Measurements from ENCODE around the gene CFAP299.

The CFAP299 gene

DNA sequence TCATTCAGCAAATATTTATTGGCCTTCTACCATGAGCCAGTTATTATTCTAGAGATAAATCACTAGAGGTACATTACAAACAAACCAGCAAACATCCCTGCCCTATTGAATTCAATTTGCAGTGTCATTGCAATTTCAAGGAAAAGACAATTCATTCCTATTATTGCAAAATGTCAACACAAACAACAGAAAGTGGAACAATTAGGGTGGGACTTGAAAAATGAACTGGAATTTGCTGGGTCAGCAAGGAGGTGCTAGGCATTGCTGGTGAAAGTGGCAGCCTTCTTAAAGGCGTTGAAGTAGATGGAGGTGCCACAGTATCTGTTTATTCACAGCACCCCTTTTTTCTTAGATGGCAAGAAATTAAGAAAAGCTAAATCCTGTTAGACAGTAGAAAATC is 470.9 kb downstream of the CFAP299 start:
- in situ Hi-C loops (cut with MboI; ENCODE audit: low pct_unique_long_range_greater_than_20kb, low sequenced_read_pairs, unreplicated experiment): no loop called here
- DNase-seq (ENCODE audit: low spot score): no peak
- TF ChIP-seq, protein P1, sequence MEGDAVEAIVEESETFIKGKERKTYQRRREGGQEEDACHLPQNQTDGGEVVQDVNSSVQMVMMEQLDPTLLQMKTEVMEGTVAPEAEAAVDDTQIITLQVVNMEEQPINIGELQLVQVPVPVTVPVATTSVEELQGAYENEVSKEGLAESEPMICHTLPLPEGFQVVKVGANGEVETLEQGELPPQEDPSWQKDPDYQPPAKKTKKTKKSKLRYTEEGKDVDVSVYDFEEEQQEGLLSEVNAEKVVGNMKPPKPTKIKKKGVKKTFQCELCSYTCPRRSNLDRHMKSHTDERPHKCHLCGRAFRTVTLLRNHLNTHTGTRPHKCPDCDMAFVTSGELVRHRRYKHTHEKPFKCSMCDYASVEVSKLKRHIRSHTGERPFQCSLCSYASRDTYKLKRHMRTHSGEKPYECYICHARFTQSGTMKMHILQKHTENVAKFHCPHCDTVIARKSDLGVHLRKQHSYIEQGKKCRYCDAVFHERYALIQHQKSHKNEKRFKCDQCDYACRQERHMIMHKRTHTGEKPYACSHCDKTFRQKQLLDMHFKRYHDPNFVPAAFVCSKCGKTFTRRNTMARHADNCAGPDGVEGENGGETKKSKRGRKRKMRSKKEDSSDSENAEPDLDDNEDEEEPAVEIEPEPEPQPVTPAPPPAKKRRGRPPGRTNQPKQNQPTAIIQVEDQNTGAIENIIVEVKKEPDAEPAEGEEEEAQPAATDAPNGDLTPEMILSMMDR (IDR thresholded peaks at IDR 0.05; ENCODE audit: extremely low read depth, insufficient read depth, missing control alignments): no peak

DNA sequence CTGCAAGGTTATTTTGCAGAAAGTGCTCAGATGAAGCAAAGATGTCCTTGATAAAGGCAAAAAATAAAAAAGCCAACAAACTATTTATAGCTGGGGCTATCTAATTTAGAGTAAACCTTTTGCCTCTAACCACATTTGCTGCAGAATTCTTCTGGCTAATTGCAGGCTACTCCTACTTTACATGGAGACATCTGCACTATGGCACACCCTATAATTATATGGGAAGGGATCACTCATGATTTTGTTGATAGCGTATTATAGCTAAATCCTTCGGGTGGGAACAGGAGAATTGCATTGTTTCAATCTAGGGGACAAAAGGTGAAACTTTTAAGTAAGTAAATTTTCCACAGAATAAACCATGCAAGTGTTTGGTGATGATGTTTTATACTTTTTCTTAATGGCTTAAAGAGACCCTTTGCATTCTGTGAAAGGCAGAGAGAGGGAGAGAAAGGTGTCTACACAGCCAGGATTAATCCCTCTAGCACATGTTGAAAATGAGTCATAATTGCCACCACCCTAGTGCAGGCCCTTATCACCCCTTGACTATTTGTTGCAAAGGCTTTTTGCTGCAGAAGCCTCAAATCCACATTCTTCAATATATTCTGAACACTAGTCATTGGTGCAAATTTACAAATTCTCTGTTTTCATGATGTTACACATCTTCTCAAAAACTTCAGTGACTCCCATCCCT is 473.7 kb downstream of the CFAP299 start:
- no peak for DNase-seq (ENCODE audit: low spot score)
- TF ChIP-seq, protein P1 (IDR thresholded peaks at IDR 0.05; ENCODE audit: extremely low read depth, insufficient read depth, missing control alignments): no peak
- in situ Hi-C loops (cut with MboI; ENCODE audit: low pct_unique_long_range_greater_than_20kb, low sequenced_read_pairs, unreplicated experiment): no loop called here

DNA sequence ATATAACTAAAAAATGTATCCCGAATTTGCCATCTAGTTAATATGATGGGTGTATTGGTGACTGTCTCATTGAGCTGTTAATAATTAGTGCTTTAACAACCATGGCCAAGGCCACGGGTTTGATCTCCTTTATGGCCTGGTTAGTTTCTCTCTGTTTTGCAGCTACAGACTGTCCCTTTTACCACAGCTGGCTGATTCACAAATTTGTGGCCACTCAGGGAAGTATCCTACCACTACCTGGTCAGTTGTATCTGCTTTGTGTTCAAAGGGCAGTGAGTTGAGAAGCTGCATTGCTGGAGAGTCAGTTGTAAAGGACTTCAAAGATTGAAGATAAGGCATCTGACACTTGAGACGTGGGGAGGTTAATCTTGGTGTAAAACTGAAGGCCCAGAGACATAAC is 475.9 kb downstream of the CFAP299 start:
- in situ Hi-C loops (cut with MboI; ENCODE audit: low pct_unique_long_range_greater_than_20kb, low sequenced_read_pairs, unreplicated experiment): no loop called here
- no peak for DNase-seq (ENCODE audit: low spot score)
- TF ChIP-seq, protein P1 (IDR thresholded peaks at IDR 0.05; ENCODE audit: extremely low read depth, insufficient read depth, missing control alignments): no peak

DNA sequence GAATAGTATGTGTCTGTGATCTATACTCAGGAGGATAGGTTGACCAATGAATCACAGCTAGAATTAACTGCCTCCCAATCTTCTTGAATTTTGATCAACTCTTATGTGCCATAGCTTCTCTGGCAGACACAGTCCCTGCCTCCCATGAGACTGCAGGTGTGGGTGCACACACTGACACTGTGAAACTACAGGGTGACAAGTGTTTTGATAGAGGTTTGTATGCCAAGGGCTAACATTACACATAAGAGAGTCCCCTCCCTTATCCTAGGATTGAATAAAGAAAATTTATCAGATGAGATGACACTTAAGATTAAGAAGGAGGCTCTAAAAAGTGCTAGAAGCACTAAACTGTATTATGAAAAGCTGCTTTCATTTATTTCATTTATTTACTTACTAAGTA is 476.6 kb downstream of the CFAP299 start:
- DNase-seq (ENCODE audit: low spot score): no peak
- TF ChIP-seq, protein P1 (IDR thresholded peaks at IDR 0.05; ENCODE audit: extremely low read depth, insufficient read depth, missing control alignments): no peak
- in situ Hi-C loops (cut with MboI; ENCODE audit: low pct_unique_long_range_greater_than_20kb, low sequenced_read_pairs, unreplicated experiment): no loop called here

DNA sequence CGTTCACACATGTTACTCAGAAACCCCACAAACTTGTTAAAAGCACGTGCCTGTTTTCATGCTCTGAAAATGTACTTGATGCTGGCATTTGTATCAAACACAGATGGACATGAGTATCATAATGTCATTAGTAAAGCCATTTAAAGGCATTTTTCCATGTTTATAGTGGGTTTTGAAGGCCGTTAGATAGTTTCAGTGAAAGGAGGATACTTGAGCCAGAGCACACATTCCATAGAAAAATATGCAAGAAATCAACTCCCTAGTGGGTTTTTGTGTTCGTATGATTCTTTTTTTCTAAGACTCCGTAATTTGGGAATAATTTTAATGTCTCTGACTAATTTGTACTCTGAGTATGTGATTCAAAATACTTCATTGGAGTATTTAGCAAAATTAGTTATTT is 478.7 kb downstream of the CFAP299 start:
- TF ChIP-seq, protein P1 (IDR thresholded peaks at IDR 0.05; ENCODE audit: extremely low read depth, insufficient read depth, missing control alignments): no peak
- no peak for DNase-seq (ENCODE audit: low spot score)
- in situ Hi-C loops (cut with MboI; ENCODE audit: low pct_unique_long_range_greater_than_20kb, low sequenced_read_pairs, unreplicated experiment): no loop called here

DNA sequence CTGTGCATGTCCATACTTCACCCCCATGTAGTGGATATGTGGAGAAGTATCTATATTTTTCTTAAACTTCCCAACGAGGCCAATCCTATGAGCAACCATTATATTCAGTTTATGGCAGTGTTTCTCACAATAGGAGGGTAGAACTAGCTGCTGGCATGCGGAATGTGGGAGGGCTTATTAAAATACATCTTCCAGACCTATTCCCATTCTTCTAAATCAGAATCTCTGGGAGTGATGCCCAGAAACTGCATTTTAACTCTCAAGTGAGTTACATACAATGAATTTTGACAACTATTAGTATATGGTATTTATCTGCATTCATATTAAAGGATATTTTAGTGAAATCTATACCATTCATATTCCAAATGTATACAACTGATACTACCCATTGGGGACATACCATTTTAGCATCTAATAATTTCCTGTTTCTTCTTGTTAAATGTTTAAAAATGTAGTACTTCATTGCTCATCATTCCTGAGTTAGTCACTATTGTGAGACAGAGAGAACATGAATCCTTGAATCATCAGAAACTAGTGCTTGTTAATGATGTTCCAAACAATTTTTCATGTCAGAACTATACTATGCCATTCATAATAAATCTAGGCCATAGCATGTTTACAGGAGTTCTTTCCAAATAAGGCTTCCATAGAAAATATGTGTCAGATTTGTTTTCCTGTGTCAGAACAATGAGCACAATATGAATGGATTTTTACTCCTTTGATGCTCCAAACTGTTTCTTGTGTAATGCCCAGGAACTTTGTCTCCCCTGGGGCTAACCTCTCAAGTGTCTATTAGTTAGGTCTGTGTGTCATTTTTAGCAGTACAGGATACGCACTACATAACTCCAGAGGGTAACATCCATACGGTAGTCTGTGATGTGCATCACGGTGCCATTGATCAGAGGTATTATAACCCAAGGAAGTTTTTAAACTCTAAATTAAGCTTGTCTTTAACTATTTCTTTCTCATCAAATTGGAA is 496.1 kb downstream of the CFAP299 start:
- in situ Hi-C loops (cut with MboI; ENCODE audit: low pct_unique_long_range_greater_than_20kb, low sequenced_read_pairs, unreplicated experiment): no loop called here
- TF ChIP-seq, protein P1 (IDR thresholded peaks at IDR 0.05; ENCODE audit: extremely low read depth, insufficient read depth, missing control alignments): no peak
- no peak for DNase-seq (ENCODE audit: low spot score)

Data from GM13977 (cell line).